IPS DF 6.9 (cell line): ENCODE data around the gene PLEKHB2.
"Not testable (repeated sequence)": the region's sequence is repeated elsewhere in the genome, so short reads cannot be mapped to it uniquely, and the experiment has no call there.

ENCODE experiments used
- DNase-seq: peaks from one replicate; pipeline ENCODE4 v3.0.0-alpha.2; 2013; ENCODE audit warnings: low read depth, low spot score
- H3K27ac ChIP-seq: one replicate; pipeline ENCODE4 v1.5.1; 2013; ENCODE audit warnings: low read length, control low read depth
- H3K27me3 ChIP-seq: 2 replicates; pipeline ENCODE4 v1.6.1; 2013; ENCODE audit warnings: mild to moderate bottlenecking, low read length; ENCODE audit not compliant: control insufficient read depth, insufficient read depth
- H3K36me3 ChIP-seq: 2 replicates; pipeline ENCODE4 v1.6.1; 2013; ENCODE audit warnings: low read length; ENCODE audit not compliant: control insufficient read depth, insufficient read depth
- H3K4me1 ChIP-seq: 2 replicates; pipeline ENCODE4 v1.6.1; 2013; ENCODE audit warnings: low read length; ENCODE audit not compliant: control insufficient read depth, insufficient read depth
- H3K4me3 ChIP-seq: 2 replicates; pipeline ENCODE4 v1.5.1; 2013; ENCODE audit warnings: mild to moderate bottlenecking, low read length
- H3K9me3 ChIP-seq: 2 replicates; pipeline ENCODE4 v1.6.1; 2013; ENCODE audit warnings: low read length, inconsistent platforms; ENCODE audit not compliant: control insufficient read depth, insufficient read depth
- WGBS: extraction: QIAGEN DNeasy Blood & Tissue Kit; methylation state at CpG from one replicate; pipeline ENCODE4 v1.1.7; 2013; ENCODE audit warnings: mixed read lengths, missing lambda C conversion rate; ENCODE audit not compliant: insufficient read length, insufficient coverage; 5-methylcytosine and 5-hydroxymethylcytosine counted together

The PLEKHB2 gene

DNA sequence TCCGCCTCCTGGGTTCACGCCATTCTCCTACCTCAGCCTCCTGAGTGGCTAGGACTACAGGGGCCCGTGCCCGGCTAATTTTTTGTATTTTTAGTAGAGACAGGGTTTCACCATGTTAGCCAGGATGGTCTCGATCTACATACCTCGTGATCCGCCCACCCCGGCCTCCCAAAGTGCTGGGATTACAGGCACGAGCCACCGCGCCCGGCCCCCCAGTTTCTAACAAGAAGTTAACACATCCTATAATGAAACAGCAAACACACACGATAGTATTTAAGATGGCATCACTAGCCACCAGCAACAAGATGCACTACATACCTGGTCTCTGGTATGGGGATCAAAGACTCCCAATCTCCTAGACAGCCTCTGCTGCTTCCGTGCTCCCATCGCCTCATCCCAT, 29.6 kb upstream of the PLEKHB2 start:
- peaks cover 15% of the 10 kb centered on the region; the same call in 1 of the 2 replicates for H3K36me3 ChIP-seq
- H3K27ac ChIP-seq, H3K9me3 ChIP-seq, H3K4me1 ChIP-seq, DNase-seq, H3K4me3 ChIP-seq, H3K27me3 ChIP-seq: not testable (repeated sequence)
- no CpG with 5 or more reads among the region's 15 CpGs for WGBS

DNA sequence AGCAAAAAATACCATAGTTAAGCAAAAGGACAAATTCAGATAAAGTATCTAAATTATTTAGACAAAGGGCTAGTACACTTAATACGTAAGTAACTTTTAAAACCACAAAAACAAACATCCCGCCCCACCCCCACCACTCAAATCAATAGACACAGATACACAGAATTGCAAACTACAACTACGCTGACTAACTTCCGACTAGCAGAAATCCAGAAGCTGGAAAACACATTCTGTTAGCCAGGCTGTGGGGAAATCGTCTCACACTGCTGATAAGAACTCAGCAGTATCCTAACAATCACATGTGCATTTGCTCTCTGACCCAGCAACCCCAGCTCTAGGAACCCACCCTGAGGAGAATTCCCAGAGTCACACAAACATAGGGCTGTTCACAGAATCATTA, 28.4 kb upstream of the PLEKHB2 start:
- WGBS: 100% methylated on average over 1 of the region's 5 CpGs
- H3K4me3 ChIP-seq: no peak overlapping the region
- H3K36me3 ChIP-seq: peaks cover 9% of the 10 kb centered on the region; the same call in 1 of the 2 replicates
- DNase-seq: no peak
- no peak overlapping the region for H3K27ac ChIP-seq
- H3K27me3 ChIP-seq: no peaks in the 10 kb centered on the region
- no peaks in the 10 kb centered on the region; the same call in 1 of the 2 replicates for H3K4me1 ChIP-seq
- H3K9me3 ChIP-seq: no peaks in the 10 kb centered on the region

DNA sequence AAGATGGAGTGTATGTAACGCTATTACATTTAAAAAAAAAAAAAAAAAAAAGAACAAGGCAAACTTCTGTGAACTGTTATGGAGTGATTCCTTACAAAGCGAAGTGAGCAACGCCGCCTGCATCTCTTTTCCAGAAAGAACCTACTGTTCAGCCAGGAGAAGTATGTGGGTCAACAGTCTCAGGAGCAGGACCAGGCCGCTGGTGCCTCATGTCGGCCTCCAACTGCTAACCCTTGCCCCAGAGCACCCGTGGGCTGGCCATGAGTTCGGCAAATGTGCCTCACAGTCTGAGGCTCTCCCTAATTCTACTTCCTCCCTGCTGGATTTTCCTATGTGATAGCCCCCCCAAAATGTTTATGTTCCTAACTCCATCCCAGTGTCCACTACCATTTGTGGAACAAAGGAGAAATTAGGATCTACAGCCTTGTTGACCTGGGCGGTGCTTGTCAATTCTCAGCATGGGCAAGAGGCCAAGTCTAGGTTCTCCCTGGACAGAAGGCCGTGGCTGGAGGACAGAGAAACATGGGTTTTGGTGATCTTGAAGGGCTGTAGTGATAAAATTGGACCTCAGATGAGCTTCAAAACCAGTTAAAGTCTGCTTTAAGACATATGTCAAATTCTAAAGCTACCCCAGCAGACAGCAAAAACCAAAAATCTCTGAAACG, 27.8 kb upstream of the PLEKHB2 start:
- Histone ChIP-seq H3K36me3 (peaks cover 8% of the 10 kb centered on the region; the same call in 1 of the 2 replicates), H3K27me3 (no peaks in the 10 kb centered on the region), H3K4me1 (no peaks in the 10 kb centered on the region; the same call in 1 of the 2 replicates), H3K4me3 (no peak overlapping the region), H3K9me3 (no peaks in the 10 kb centered on the region), H3K27ac (no peak overlapping the region)
- no CpG with 5 or more reads among the region's 11 CpGs for WGBS
- DNase-seq: no peak

DNA sequence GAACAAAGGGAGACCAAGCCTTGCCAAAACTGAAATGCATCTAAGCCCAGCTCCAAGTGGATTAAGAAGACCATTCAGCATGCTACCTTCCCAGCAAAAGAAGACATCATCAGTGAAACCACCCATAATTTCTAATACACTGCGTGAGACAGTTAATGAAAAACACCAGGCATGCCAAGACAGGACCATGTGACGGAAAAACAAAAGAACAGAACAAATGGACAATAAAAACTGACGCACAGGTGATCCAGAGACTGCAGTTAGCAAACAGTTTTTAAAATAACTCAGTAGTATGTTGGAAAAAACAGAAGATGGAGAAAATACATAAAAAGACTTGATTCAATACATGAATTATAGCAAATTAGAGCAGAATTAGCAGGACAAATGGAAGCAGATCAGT, 27.2 kb upstream of the PLEKHB2 start:
- Histone ChIP-seq H3K4me1 (no peaks in the 10 kb centered on the region; the same call in 1 of the 2 replicates), H3K27ac (no peak overlapping the region), H3K27me3 (no peaks in the 10 kb centered on the region), H3K36me3 (peaks cover 8% of the 10 kb centered on the region; the same call in 1 of the 2 replicates), H3K9me3 (no peaks in the 10 kb centered on the region), H3K4me3 (no peak overlapping the region)
- DNase-seq: no peak
- no CpG with 5 or more reads among the region's 3 CpGs for WGBS

DNA sequence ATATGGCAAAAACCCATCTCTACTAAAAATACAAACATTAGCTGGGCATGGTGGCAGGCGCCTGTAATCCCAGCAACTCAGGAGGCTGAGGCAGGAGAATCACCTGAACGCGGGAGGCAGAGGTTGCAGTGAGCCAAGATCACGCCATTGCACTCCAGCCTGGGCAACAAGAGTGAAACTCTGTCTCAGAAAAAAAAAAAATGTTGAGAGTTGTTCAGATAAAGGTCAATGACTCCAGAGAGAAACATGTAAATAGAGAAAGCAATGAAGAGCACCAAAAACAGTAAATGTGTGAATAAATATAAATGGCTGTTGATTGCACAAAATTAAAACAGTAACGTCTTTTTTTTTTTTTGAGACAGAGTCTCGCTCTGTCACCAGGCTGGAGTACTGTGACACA, 25.2 kb upstream of the PLEKHB2 start:
- WGBS: no CpG with 5 or more reads among the region's 6 CpGs
- H3K27me3 ChIP-seq, DNase-seq, H3K27ac ChIP-seq, H3K4me3 ChIP-seq, H3K4me1 ChIP-seq, H3K9me3 ChIP-seq, H3K36me3 ChIP-seq: not testable (repeated sequence)

DNA sequence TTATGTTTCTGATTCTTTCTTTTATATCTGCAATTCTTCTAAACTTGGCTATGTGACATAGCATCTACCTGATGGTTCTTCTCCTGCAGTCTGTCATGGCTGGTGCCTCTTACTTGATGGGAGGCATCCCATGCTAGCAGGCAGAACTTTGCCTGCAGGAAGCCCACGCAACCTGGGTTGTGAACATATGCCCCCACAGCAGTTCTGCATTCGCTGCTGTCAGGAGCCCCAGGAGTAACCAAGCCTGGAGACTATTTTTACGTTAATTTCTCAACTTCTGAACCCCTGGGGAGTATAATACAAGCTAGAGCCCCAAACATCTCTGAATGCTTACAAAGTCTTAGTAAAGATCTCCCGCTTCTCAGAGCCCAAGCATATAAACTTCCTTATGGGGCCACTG, 23.9 kb upstream of the PLEKHB2 start:
- no peaks in the 10 kb centered on the region; the same call in 1 of the 2 replicates for H3K4me1 ChIP-seq

DNA sequence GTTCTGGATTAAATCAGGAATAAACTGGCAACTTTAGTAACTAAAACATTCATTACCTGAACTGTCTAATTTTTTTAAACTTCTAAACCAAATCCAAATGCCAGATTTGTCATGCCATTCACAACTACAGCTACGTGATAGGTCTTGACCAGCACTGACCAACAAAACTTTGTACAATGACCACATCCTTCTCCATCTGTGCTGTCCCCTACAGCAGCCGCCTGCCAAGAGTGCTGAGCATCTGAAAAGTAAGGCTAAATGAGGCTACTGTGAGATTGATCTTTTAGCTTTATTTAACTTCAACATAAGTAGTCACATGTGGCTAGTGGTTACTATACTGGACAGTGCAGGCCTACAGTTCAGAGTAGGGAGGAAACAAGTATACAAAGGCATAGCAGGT, 19.5 kb upstream of the PLEKHB2 start:
- no peak overlapping the region for H3K4me3 ChIP-seq
- no CpG with 5 or more reads among the region's 2 CpGs for WGBS
- H3K9me3 ChIP-seq: no peaks in the 10 kb centered on the region
- H3K36me3 ChIP-seq: peaks cover 3% of the 10 kb centered on the region
- H3K27me3 ChIP-seq: no peaks in the 10 kb centered on the region
- no peak overlapping the region for H3K27ac ChIP-seq
- DNase-seq: no peak
- H3K4me1 ChIP-seq: no peaks in the 10 kb centered on the region

More for the DNA sequence above, 23.9 kb upstream of the PLEKHB2 start:
- H3K36me3 ChIP-seq: peaks cover 2% of the 10 kb centered on the region; the same call in 1 of the 2 replicates
- H3K27ac ChIP-seq: no peak overlapping the region
- DNase-seq: no peak
- H3K9me3 ChIP-seq: no peaks in the 10 kb centered on the region
- H3K27me3 ChIP-seq: no peaks in the 10 kb centered on the region
- no peak overlapping the region for H3K4me3 ChIP-seq
- no CpG with 5 or more reads among the region's 4 CpGs for WGBS

DNA sequence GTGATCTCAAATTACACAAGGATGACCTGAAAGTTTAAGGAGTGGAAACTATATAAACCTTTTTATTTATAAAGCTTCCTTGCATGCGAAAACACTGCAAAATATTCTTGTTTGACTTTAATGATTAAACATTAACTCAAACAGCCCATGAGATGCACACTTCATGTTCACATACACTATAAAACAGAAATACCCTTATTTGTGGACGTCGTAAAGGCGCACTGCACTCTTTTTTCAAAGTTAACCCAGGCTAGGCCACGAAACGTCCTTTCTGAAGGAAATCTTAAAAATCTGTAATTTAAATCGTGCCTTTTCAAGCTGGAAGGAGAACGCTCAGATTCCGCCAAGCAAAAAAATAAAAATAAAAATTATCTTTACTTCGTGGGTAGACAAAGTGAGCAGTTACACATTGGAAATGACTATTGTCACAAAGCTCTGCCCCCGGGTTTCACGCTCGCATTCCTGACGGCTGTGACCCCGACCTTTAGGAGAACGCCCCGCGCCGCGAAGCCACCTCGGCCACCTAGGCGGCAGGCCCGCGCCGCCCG, 12.6 kb upstream of the PLEKHB2 start:
- no peak for DNase-seq
- peak overlapping the region; percentile 94; the same call in 1 of the 2 replicates for H3K4me3 ChIP-seq
- WGBS: no CpG with 5 or more reads among the region's 26 CpGs
- no peaks in the 10 kb centered on the region for H3K27me3 ChIP-seq
- peaks cover 3% of the 10 kb centered on the region for H3K36me3 ChIP-seq
- no peak overlapping the region for H3K27ac ChIP-seq
- H3K4me1 ChIP-seq: no peaks in the 10 kb centered on the region
- H3K9me3 ChIP-seq: no peaks in the 10 kb centered on the region

DNA sequence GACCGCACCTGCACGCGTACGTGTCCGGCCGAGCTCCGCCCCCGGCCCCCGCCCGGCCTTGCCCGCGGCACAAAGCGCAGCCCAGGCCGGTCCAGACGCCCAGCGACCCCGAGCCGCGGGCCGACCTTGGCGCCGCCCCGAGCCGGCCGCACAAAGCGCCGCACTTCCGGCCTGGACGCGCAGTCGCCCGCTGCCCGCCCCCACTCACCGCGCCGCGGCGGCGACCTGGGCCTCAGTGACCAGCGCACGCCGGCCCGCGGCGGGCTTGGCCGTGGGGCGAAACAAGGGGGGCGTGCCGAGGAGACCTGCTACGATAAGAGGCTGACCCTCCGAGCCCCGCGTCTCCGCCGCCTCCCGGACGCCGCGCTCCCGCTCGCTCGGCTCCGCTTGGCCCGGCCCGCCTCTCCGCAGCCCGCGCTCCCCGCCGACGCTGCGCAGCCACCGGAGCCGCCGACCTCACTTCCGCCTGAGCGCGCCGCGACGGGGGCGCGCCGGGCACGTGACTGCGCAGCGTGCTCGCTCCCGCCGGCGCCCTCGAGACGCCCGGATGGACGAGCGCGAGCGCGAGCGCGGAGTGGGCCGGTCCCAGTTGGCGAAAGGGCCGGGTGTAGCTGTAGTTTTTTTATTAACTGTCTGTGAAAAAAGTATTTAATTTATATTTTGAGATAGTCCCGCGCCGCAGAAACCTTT, 12.0 kb upstream of the PLEKHB2 start, which contains the start of gene FAM168B:
FAM168B (minus strand) TSS at position 455 of the 690 bp plus-strand sequence. CDS start 10,814 bp downstream, outside the sequence.
- H3K4me3 ChIP-seq: peak within 1 kb of the TSS; percentile 94
- no CpG with 5 or more reads among the region's 107 CpGs for WGBS
- no peaks in the 10 kb centered on the region for H3K36me3 ChIP-seq
- no peaks in the 10 kb centered on the region for H3K27me3 ChIP-seq
- H3K4me1 ChIP-seq: no peaks in the 10 kb centered on the region
- no peak within 1 kb of the TSS for H3K27ac ChIP-seq
- DNase-seq: peak; percentile 54
- H3K9me3 ChIP-seq: no peaks in the 10 kb centered on the region

DNA sequence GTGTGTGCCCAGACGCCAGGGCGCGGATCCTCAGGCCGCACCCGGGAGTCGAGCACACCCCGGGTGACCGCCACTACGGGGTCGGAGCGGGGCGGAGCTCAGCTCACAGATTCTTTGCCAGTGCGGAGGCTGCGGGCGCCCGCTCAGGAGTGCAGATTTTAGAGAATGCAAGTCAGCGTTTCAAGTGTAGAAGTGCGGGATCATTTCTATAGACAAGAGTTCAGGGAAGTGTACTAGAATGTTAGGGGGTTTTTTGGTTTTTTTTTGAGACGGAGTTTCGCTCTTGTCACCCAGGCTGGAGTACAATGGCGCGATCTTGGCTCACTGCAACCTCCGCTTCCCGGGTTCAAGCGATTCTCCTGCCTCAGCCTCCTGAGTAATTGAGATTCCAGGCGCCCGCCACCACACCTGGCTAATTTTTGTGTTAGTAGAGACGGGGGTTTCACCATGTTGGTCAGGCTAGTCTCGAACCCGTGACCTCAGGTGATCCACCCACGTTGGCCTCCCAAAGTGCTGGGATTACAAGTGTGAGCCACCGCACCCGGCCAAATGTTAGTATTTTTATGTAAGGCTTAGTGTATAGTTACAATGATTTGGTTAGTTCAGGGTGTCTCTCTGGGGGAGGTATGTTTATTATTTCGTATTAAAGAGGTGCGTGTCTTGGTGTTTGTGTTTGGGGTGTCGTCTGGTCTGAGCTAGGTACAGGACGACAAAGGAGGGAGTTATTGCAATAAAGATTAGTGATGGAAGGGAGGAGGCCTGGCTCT, 11.3 kb upstream of the PLEKHB2 start:
- 100% methylated on average over 4 of the region's 37 CpGs for WGBS

More for the DNA sequence above, 11.3 kb upstream of the PLEKHB2 start:
- H3K4me3 ChIP-seq: peak overlapping the region; percentile 94; the same call in 1 of the 2 replicates
- H3K9me3 ChIP-seq: no peaks in the 10 kb centered on the region
- no peaks in the 10 kb centered on the region for H3K4me1 ChIP-seq
- no peaks in the 10 kb centered on the region for H3K27me3 ChIP-seq
- H3K27ac ChIP-seq: no peak overlapping the region
- no peak for DNase-seq
- no peaks in the 10 kb centered on the region for H3K36me3 ChIP-seq
